Stimulated activated naive CD8-positive, alpha-beta T cell treated with anti-CD3 and anti-CD28 coated beads, Interleukin-15, Interleukin-2, amounts not matched to agents 100 ng/mL and 50 ng/mL, for 24 hours (primary cell): ENCODE results near the gene TEKT5.
"Not testable (repeated sequence)": the region's sequence is repeated elsewhere in the genome, so short reads cannot be mapped to it uniquely, and the experiment has no call there.

Experiments
- H3K27ac Mint-ChIP-seq: one replicate; pipeline ENCODE4 v1.8.0; 2021; ENCODE audit warnings: mild to moderate bottlenecking, mixed read lengths
- H3K27me3 Mint-ChIP-seq: one replicate; pipeline ENCODE4 v1.8.0; 2021; ENCODE audit warnings: mixed read lengths
- H3K36me3 Mint-ChIP-seq: one replicate; pipeline ENCODE4 v1.8.0; 2021; ENCODE audit warnings: low read depth, mixed read lengths
- H3K4me1 Mint-ChIP-seq: one replicate; pipeline ENCODE4 v1.8.0; 2021; ENCODE audit warnings: low read depth, mixed read lengths
- H3K4me3 Mint-ChIP-seq: one replicate; pipeline ENCODE4 v1.8.0; 2021; ENCODE audit warnings: mild to moderate bottlenecking, mixed read lengths
- H3K9me3 Mint-ChIP-seq: one replicate; pipeline ENCODE4 v1.8.0; 2021; ENCODE audit warnings: mixed read lengths

TEKT5 gene

GRCh38 chr16:10640934-10641333, 53.8 kb downstream of the TEKT5 start:
- H3K4me3 Mint-ChIP-seq: no peak overlapping the region
- no peaks in the 10 kb centered on the region for H3K36me3 Mint-ChIP-seq
- H3K9me3 Mint-ChIP-seq: no peaks in the 10 kb centered on the region
- H3K27me3 Mint-ChIP-seq: peaks cover 4% of the 10 kb centered on the region
- H3K4me1 Mint-ChIP-seq: no peaks in the 10 kb centered on the region
- no peak overlapping the region for H3K27ac Mint-ChIP-seq

DNA sequence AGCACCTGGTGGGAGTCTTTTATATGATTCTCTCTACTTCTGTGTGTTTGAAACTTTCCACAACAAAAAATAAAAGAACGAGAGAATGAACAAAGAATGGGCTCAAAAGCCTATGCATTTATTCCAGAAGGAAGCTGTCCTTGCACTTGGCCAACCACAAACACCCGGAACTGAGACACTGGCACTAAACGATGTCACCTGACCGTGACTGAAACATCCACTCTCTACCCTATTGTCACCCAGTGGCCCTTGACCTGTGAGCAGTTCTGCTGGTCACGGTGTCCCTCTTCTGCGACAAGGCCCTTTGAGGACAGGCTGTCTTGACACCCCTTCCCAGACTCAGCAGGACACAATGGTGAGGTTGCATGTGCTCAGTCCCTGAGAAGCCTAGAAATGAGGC, 56.6 kb downstream of the TEKT5 start:
- H3K4me3 Mint-ChIP-seq: no peak overlapping the region
- H3K9me3 Mint-ChIP-seq: peaks cover 3% of the 10 kb centered on the region
- H3K27me3 Mint-ChIP-seq: peaks cover 4% of the 10 kb centered on the region
- H3K4me1 Mint-ChIP-seq: no peaks in the 10 kb centered on the region
- no peak overlapping the region for H3K27ac Mint-ChIP-seq
- no peaks in the 10 kb centered on the region for H3K36me3 Mint-ChIP-seq

DNA sequence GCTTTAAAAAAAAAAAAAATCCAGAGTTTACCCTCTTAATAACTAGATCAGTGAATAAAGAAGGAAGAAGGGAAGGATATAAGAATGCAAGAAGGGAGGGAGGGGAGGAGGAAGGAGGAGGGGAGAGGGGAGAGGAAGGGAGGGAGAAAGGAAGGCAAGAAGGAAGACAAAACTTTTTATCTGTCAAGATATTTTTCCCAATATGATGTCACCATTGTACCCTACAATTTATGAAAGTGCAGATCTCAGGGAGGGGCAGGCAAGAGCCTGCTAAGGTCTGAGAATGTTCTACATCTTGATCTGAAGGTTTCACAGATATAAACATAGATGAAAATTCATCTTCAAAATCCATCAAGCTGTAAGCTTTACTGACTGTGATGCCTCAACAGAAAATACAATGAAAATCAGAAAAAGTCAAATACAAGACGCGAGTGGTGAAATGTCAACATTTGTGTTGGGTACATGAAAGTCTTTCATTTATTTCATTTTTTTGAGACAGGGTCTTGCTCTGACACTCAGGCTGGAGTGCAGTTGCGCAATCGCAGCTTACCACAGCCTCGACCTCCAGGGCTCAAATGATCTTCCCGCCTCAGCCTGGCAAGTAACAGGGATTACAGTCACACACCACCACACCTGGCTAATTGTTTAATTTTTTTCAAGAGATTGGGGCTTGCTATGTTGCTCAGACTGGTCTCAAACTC, 57.2 kb downstream of the TEKT5 start:
- H3K27me3 Mint-ChIP-seq: peaks cover 7% of the 10 kb centered on the region
- H3K9me3 Mint-ChIP-seq: peaks cover 3% of the 10 kb centered on the region
- no peaks in the 10 kb centered on the region for H3K36me3 Mint-ChIP-seq
- no peak overlapping the region for H3K27ac Mint-ChIP-seq
- H3K4me3 Mint-ChIP-seq: no peak overlapping the region
- H3K4me1 Mint-ChIP-seq: no peaks in the 10 kb centered on the region

DNA sequence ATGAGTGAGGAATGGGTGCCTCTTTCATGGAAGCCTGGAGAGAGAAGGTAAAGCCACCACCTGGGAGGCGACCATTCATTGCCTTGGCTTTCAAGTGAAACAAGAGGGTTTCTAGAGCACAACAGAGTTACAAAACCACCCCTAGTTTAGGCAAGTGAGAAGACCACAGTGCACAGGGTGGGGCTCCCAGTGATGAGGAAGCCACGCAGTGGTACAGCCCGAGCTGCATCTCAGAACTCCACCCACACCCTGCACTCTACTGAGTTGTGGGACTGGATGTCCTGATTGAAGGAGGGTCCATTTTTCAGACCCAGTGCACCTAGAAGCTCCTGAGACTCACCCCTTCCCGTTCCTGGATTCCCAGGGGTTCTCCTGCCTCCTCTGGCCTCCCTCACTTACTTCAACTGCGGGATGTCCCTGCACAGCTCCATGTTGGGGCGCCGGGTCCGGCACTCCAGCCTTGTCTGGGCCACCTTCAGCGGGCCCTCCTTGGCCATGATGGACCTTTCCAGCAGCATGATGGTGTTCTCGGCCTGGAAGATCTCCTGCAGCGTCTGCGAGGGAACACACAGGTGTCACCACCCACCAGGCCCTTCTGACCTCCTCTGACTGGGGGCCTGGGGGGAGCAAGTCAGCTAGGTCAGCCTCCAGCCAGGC, 59.2 kb downstream of the TEKT5 start:
- Mint-ChIP-seq H3K27me3 (peaks cover 8% of the 10 kb centered on the region), H3K4me1 (no peaks in the 10 kb centered on the region), H3K27ac (no peak overlapping the region), H3K9me3 (peaks cover 3% of the 10 kb centered on the region), H3K36me3 (no peaks in the 10 kb centered on the region), H3K4me3 (no peak overlapping the region)

- not testable (repeated sequence) for H3K9me3 Mint-ChIP-seq, H3K27ac Mint-ChIP-seq, H3K27me3 Mint-ChIP-seq, H3K4me1 Mint-ChIP-seq, H3K36me3 Mint-ChIP-seq, H3K4me3 Mint-ChIP-seq
Observed at GRCh38 chr16:10633429-10633828, 61.3 kb downstream of the TEKT5 start.

DNA sequence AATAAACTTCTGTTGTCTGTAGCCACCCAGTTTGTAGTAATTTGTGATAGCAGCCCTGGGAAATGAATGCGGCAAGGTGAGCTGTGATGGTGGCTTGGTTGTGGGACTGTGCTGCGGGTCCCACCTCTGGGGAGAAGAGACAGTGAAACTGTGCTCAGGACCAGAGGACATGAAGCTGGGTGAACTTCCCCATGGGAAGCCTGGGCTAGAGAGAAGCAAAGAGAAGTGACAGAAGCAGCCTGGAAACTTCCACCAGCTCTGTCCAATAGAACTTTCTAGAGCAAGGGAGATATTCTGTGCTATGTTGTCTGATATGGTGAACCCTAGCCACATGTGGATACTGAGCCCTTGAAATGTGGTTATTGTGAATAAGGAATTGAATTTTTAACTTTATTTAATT, 62.8 kb downstream of the TEKT5 start:
- H3K27ac Mint-ChIP-seq: no peak overlapping the region
- H3K27me3 Mint-ChIP-seq: peaks cover 8% of the 10 kb centered on the region
- H3K4me1 Mint-ChIP-seq: no peaks in the 10 kb centered on the region
- H3K36me3 Mint-ChIP-seq: no peaks in the 10 kb centered on the region
- peaks cover 3% of the 10 kb centered on the region for H3K9me3 Mint-ChIP-seq
- no peak overlapping the region for H3K4me3 Mint-ChIP-seq

DNA sequence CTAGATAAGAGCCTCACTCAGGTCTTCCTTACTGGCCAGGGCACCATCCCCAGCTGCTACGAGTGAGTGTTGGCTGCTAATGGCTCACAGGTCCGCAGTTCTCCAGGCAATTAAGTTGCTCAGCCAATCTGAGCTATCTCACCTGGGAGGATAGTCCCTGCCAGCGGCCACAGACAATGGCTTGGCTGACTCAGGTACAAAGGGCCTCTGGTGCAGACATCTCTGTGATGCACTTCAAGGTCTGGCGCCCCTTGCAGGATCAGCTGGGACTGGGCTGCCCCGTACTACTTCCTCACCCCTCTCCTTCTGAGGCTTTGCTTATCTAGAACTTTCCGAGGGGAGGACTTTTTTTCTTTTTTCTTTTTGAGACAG, 65.2 kb downstream of the TEKT5 start:
- H3K4me1 Mint-ChIP-seq: no peaks in the 10 kb centered on the region
- H3K27me3 Mint-ChIP-seq: peaks cover 8% of the 10 kb centered on the region
- peaks cover 2% of the 10 kb centered on the region for H3K9me3 Mint-ChIP-seq
- H3K36me3 Mint-ChIP-seq: no peaks in the 10 kb centered on the region
- no peak overlapping the region for H3K4me3 Mint-ChIP-seq
- H3K27ac Mint-ChIP-seq: no peak overlapping the region

- H3K4me3 Mint-ChIP-seq: no peak overlapping the region
- no peaks in the 10 kb centered on the region for H3K9me3 Mint-ChIP-seq
- no peaks in the 10 kb centered on the region for H3K4me1 Mint-ChIP-seq
- no peaks in the 10 kb centered on the region for H3K36me3 Mint-ChIP-seq
- no peaks in the 10 kb centered on the region for H3K27me3 Mint-ChIP-seq
- no peak overlapping the region for H3K27ac Mint-ChIP-seq
Observed at GRCh38 chr16:10625595-10626357, 69.0 kb downstream of the TEKT5 start.

DNA sequence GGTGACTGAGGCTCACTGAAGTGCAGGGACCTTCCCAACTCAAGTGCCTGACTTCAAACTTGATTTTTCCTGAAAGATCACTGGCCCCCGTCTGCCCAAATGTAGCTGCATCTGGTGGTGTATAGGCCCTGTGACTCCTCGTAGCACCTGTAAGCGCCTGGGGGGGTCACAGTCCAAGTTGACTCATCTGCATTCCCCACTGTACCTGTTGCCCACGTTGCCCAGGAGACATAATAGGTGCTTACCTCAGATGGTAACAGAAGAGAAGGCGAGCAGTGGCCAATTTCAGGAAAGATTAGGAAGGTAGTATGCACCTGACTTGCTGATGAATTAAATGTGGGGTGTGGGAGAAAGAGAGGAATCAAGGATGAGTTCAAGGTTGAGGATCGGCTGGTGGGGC, 70.2 kb downstream of the TEKT5 start:
- H3K27ac Mint-ChIP-seq: no peak overlapping the region
- peaks cover 8% of the 10 kb centered on the region for H3K27me3 Mint-ChIP-seq
- no peaks in the 10 kb centered on the region for H3K9me3 Mint-ChIP-seq
- no peak overlapping the region for H3K4me3 Mint-ChIP-seq
- H3K4me1 Mint-ChIP-seq: no peaks in the 10 kb centered on the region
- no peaks in the 10 kb centered on the region for H3K36me3 Mint-ChIP-seq

DNA sequence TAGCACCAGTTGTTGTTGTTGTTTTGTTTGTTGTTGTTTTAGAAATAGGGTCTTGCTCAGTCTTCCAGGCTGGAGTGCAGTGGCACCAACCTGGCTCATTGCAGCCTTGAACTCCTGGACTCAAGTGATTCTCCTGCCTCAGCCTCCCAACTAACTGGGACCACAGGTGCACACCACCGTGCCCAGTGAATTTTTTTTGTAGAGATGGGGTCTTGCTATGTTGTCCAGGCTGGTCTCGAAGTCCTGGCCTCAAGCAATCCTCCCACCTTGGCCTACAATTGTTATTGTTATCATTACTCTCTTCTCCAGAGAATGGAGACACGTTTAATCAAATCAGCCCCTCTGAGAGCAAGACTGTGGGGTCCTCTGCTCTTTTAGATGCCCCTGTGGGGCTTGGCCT, 71.7 kb downstream of the TEKT5 start:
- Mint-ChIP-seq H3K27ac (no peak overlapping the region), H3K27me3 (peaks cover 9% of the 10 kb centered on the region), H3K36me3 (no peaks in the 10 kb centered on the region), H3K4me1 (no peaks in the 10 kb centered on the region), H3K4me3 (no peak overlapping the region), H3K9me3 (no peaks in the 10 kb centered on the region)

DNA sequence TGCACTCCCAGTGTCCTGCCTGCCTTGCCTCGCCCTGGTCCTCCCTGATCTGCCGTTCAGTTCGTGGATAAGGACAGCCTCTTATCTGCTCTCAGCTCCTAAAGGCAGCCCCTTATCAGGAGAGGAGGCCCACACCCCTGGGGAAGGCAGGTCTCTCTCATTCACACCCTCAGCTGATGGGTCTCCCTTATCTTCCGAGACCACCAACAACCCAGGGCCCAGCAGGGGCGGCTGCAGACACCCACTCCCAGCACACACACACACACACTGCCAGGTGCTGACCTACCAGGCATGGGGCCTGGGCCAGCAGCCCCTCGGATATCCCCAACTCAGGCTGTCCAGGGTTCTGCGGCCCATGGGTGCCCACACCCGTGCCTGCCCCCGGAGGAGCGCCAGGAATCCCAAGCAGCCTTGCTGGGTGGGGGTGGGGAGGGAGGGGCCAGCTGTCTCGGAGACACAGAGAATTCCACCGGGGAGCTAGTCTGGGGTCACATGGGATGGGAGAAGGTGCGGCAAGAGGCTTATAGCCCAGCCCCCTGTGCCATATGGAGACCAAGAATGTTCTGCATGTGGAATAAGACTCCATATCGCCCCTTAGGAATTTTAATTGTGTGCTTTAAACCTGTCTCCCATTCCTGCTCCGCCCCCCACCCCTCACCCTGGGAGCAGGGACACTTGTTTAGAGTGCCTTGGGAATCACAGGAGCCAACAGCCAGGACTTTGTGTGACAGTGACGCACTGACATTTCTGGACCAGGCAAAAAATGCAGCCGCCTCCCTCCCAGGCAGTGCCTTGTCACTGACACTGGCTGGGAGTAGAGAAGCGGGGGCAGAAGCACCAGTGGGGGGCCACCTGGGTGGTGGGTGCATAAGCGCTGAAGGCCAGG, 72.5 kb downstream of the TEKT5 start:
- Mint-ChIP-seq H3K27me3 (peaks cover 16% of the 10 kb centered on the region), H3K4me3 (no peak overlapping the region), H3K27ac (no peak overlapping the region), H3K36me3 (no peaks in the 10 kb centered on the region), H3K4me1 (no peaks in the 10 kb centered on the region), H3K9me3 (no peaks in the 10 kb centered on the region)

- H3K4me3 Mint-ChIP-seq, H3K36me3 Mint-ChIP-seq, H3K9me3 Mint-ChIP-seq, H3K27ac Mint-ChIP-seq, H3K4me1 Mint-ChIP-seq: not testable (repeated sequence)
- peaks cover 17% of the 10 kb centered on the region for H3K27me3 Mint-ChIP-seq
Observed at GRCh38 chr16:10621216-10621949, 73.3 kb downstream of the TEKT5 start.

DNA sequence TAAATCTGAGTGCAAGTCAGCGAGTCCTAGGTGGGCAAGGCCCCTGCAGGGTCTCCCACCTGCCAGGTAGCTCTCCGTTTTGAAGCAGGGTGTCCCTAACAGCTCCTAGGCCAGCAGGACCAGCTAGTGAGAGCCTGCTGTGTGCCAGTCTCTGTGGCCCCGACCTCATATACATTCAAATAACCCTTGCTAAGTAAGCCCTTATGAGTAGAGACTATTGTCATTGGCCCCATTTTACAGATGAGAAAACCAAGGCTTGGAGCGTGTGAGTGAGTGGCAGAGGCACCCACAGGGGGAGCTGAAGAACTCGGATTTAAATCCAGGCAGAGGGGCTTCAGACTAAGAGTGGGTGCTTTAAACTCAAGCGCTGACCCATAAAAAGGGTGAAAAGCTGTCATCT, 74.6 kb downstream of the TEKT5 start:
- H3K4me1 Mint-ChIP-seq: no peaks in the 10 kb centered on the region
- no peak overlapping the region for H3K4me3 Mint-ChIP-seq
- H3K27ac Mint-ChIP-seq: no peak overlapping the region
- peaks cover 21% of the 10 kb centered on the region for H3K27me3 Mint-ChIP-seq
- H3K9me3 Mint-ChIP-seq: no peaks in the 10 kb centered on the region
- H3K36me3 Mint-ChIP-seq: no peaks in the 10 kb centered on the region

DNA sequence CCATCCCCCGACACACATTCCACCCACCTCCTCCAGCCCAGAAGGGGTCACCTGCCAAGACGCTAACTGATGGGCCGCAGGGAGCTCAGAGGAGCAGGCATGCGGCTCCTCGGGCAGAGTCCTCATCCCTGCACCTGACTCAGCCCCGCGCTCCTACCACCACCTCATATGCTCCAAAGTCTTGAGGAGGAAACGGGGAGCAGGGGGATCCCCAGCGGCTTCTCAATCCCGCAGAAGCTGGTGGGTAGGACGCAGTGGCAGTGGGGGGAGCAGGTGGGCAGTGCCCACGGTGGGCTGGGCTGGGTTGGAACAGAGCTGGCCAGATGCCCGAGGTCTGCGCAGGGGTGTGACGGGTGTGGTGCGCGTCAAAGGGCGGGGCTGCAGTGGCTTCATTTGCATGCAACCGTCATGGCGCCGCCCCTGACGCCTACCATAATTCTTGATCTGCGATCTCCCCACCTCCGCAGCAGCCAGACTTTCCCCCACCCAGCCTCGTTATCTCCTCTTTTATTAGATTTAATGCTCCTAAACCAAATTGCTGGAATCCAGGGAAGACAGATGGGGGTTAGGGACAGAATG, 75.4 kb downstream of the TEKT5 start:
- no peak overlapping the region for H3K27ac Mint-ChIP-seq
- no peaks in the 10 kb centered on the region for H3K4me1 Mint-ChIP-seq
- peaks cover 21% of the 10 kb centered on the region for H3K27me3 Mint-ChIP-seq
- no peaks in the 10 kb centered on the region for H3K36me3 Mint-ChIP-seq
- H3K4me3 Mint-ChIP-seq: no peak overlapping the region
- H3K9me3 Mint-ChIP-seq: no peaks in the 10 kb centered on the region
